ENCODE measurements around the gene RUNX1. TPM values are rescaled to one million over a fixed set of nuclear protein-coding genes. Genes with fewer than 3 reads are reported as not detected.

Gene RUNX1
- total RNA-seq, 2 donors from 2014 or later = 21.3 to 23.0 TPM

DNA sequence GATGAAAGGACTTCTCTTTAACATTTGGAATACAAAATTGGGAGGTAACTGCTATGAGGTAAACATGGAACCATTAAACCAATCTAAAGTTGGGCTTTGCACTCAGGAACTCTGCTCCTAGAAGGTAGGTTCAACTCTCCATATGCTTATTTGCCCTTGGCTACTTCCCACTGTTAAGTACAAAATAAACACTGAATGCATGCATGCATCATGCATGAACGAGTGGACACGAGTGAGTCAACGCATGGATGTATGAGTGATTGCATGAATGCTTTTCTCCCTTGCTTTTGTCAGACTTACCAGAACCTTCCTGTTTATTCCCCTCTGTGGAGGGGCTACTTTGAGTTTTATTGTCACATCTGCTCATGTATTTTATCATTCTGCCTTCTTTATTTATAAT is 42.4 kb upstream of the RUNX1 start:
- H3K4me3 ChIP-seq = no peak overlapping the region
- H3K9ac ChIP-seq (ENCODE audit: low read depth in 2 of 2, low read length in 2 of 2) = no peak overlapping the region
- no peak for DNase-seq
- no peaks in the 10 kb centered on the region for H3K4me1 ChIP-seq
- H3K27me3 ChIP-seq = no peaks in the 10 kb centered on the region
- no peaks in the 10 kb centered on the region for H3K9me3 ChIP-seq
- H3K36me3 ChIP-seq = no peaks in the 10 kb centered on the region
- intact Hi-C loops (cut with DNase I) = no loop called here
- no peak overlapping the region for H3K27ac ChIP-seq
- TF ChIP-seq, protein P1, sequence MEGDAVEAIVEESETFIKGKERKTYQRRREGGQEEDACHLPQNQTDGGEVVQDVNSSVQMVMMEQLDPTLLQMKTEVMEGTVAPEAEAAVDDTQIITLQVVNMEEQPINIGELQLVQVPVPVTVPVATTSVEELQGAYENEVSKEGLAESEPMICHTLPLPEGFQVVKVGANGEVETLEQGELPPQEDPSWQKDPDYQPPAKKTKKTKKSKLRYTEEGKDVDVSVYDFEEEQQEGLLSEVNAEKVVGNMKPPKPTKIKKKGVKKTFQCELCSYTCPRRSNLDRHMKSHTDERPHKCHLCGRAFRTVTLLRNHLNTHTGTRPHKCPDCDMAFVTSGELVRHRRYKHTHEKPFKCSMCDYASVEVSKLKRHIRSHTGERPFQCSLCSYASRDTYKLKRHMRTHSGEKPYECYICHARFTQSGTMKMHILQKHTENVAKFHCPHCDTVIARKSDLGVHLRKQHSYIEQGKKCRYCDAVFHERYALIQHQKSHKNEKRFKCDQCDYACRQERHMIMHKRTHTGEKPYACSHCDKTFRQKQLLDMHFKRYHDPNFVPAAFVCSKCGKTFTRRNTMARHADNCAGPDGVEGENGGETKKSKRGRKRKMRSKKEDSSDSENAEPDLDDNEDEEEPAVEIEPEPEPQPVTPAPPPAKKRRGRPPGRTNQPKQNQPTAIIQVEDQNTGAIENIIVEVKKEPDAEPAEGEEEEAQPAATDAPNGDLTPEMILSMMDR (IDR thresholded peaks at IDR 0.05) = no peak

DNA sequence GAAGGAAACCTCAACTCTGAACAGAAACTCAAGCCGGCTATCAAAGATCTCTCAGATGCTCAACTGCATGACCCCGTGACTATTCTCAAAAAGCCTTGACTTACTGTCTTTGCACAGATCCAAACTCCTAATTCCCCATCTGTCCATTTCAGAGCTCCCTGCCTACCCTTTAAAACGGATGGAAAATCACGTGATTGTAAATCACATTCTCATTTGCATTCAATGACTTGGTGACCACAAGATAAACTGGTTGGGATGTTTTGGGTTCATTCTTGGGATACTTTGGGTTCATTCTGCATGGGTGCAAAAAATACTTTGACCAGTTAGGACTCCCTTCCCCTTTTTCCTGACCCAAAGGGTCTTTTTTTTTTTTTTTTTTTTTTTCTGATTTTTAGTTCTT is 41.3 kb upstream of the RUNX1 start:
- Histone ChIP-seq H3K4me3 (no peak overlapping the region), H3K9me3 (no peaks in the 10 kb centered on the region), H3K27ac (no peak overlapping the region), H3K27me3 (no peaks in the 10 kb centered on the region), H3K36me3 (no peaks in the 10 kb centered on the region), H3K4me1 (no peaks in the 10 kb centered on the region), H3K9ac (ENCODE audit: low read depth in 2 of 2, low read length in 2 of 2) (no peak overlapping the region)
- TF ChIP-seq, protein P1 (IDR thresholded peaks at IDR 0.05) = no peak
- DNase-seq = no peak
- intact Hi-C loops (cut with DNase I) = no loop called here

DNA sequence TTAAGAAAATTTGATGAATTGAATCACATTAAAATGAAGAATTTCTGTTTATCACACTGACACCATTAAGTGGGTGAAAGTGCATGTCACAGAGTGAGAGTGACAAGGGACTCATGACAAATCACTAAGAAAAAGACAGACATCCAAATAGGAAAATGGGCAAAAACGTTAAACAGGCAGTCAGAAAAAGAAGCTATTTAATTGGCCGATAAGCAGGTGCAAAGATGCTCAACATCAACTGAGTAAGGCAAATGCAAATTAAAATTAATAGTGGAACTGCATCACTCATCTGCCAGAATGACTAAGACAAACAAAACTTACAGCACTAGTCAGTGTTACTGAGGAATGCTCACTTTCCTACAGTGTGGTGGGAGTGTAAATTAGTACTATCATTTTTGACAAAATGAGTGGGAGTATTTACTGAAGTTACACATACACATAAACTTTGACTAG is 39.2 kb upstream of the RUNX1 start:
- TF ChIP-seq, protein P1 (IDR thresholded peaks at IDR 0.05) = no peak
- no peak overlapping the region for H3K27ac ChIP-seq
- H3K9me3 ChIP-seq = no peaks in the 10 kb centered on the region
- no peak for DNase-seq
- no peaks in the 10 kb centered on the region for H3K36me3 ChIP-seq
- H3K4me1 ChIP-seq = no peaks in the 10 kb centered on the region
- intact Hi-C loops (cut with DNase I) = no loop called here
- no peak overlapping the region for H3K9ac ChIP-seq (ENCODE audit: low read depth in 2 of 2, low read length in 2 of 2)
- H3K4me3 ChIP-seq = no peak overlapping the region
- no peaks in the 10 kb centered on the region for H3K27me3 ChIP-seq

DNA sequence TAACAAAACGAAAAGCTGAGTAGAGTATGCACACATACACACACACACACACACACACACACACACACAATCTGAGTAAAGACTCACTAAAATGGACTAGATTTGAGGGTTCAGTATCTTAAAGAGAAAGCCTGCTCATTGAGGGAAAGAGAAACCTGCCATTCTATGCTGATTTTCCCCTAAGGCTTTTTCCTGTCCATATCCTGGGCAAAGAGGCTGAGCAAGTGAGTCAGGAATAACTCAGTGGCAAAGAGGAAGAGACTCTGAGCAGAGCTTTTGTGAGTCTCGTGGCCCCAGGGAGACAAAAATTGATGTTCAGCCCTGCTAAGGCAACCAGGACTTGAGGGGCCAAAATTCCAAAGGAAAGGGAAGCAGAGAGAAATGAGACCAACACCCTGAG is 37.3 kb upstream of the RUNX1 start:
- no peaks in the 10 kb centered on the region for H3K9me3 ChIP-seq
- no peaks in the 10 kb centered on the region for H3K36me3 ChIP-seq
- intact Hi-C loops (cut with DNase I) = no loop called here
- no peak overlapping the region for H3K9ac ChIP-seq (ENCODE audit: low read depth in 2 of 2, low read length in 2 of 2)
- no peak overlapping the region for H3K4me3 ChIP-seq
- DNase-seq = no peak
- TF ChIP-seq, protein P1 (IDR thresholded peaks at IDR 0.05) = no peak
- H3K27me3 ChIP-seq = no peaks in the 10 kb centered on the region
- H3K4me1 ChIP-seq = no peaks in the 10 kb centered on the region
- H3K27ac ChIP-seq = no peak overlapping the region

DNA sequence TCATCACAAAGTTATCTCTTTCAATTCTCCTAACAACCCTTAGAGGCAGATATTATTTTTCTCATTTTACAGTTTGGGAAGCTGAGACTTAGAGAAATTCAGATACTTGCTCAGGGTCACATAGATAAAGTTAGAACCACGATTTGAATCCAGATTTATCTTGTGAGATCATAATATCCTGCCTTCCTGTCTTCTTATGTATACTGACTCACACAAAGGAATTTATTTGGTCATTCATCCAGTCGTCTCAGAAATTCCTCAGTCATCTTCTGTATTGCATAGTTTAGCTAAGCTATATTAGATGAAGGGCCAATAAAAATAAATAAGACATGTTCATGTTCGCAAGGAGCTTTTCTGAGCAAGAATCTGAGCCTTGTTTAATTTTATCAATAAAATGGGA is 35.8 kb upstream of the RUNX1 start:
- no peak overlapping the region for H3K27ac ChIP-seq
- H3K27me3 ChIP-seq = no peaks in the 10 kb centered on the region
- H3K4me3 ChIP-seq = no peak overlapping the region
- no peaks in the 10 kb centered on the region for H3K36me3 ChIP-seq
- DNase-seq = no peak
- H3K4me1 ChIP-seq = no peaks in the 10 kb centered on the region
- H3K9ac ChIP-seq (ENCODE audit: low read depth in 2 of 2, low read length in 2 of 2) = no peak overlapping the region
- TF ChIP-seq, protein P1 (IDR thresholded peaks at IDR 0.05) = no peak
- no peaks in the 10 kb centered on the region for H3K9me3 ChIP-seq
- intact Hi-C loops (cut with DNase I) = no loop called here

DNA sequence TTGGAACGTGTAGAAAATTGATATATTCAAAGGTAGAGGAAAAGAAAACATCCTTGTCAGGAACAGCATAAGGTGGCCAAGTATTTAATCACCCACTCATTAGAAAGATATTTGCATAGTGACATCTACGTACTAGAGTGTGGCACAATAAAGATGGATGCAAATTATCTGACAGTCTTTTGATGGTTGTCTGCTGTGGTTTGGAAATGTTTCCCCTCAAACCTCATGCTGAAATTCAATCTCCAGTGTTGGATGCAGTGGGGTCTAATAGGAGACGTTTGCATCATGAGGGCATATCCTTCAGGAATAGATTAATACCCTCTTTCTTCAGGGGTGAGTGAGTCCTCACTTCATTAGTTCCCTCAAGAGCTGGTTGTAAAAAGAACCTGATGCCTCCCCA is 34.1 kb upstream of the RUNX1 start:
- no peak for DNase-seq
- no peak overlapping the region for H3K9ac ChIP-seq (ENCODE audit: low read depth in 2 of 2, low read length in 2 of 2)
- H3K36me3 ChIP-seq = no peaks in the 10 kb centered on the region
- H3K4me3 ChIP-seq = no peak overlapping the region
- no peaks in the 10 kb centered on the region for H3K27me3 ChIP-seq
- TF ChIP-seq, protein P1 (IDR thresholded peaks at IDR 0.05) = no peak
- H3K4me1 ChIP-seq = no peaks in the 10 kb centered on the region
- intact Hi-C loops (cut with DNase I) = no loop called here
- no peaks in the 10 kb centered on the region for H3K9me3 ChIP-seq
- H3K27ac ChIP-seq = no peak overlapping the region
